ENCODE data around the gene C16orf92. TPM values are rescaled to one million over a fixed set of nuclear protein-coding genes. Genes with fewer than 3 reads are reported as not detected.

C16orf92 gene
- total and polyA plus RNA-seq, 2 of the 13 experiments (the other 11 are each of a cell fraction or from before 2014, with no cell fraction given) = not detected

DNA sequence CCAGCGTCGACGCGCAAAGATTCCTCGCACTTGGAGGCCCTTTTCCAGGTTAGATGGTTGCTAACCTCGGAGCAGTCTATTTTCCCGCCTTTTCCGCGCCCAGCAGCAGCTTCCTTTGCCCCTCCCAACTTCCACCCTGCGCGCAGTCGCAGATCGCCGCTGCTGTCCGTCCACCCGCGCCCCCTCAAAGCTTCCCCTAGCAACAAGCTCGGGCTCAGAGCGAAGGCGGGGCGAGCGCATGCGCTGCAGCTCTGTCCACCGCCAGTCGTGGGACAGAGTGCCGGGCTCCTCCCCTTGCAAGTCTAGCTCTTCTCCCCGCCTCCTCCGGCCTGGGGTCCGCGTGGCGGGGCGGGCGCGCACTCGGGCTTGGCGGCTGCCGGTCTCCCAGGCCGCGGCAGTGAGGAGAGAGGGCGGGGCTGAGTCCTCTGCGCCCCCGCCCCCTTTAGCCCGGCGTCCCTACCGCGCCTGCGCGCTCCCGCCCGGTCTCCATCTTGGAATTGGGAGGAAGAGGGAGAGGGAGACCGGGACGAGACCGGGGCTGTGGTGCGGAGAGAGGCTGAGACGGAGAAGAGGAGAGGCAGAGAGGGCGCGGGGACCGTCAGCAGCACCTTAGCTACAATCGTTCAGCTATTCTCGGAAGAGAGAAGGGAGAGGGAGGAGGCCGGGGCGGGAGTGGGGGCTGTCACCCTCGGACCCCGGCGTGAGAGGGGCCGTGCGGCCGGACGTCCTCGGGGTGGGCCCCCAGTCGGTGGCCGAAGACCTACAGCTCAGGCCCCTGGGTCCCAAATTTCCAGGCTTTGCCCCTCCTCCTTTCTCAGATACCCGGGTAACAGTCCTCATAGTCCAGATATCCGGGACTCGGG, 49.4 kb upstream of the C16orf92 start, which contains the start of gene TAOK2 (continued):
- 0 out of 2 replicates have a peak, but pooled peaks have one; percentile 60 for TF ChIP-seq MIER2 (CRISPR knock-in tag; IDR thresholded peaks at IDR 0.05)
- TF ChIP-seq ZNF672 (CRISPR knock-in tag; IDR thresholded peaks at IDR 0.05) = no peak
- TF ChIP-seq ZNF781 (CRISPR knock-in tag; IDR thresholded peaks at IDR 0.05; ENCODE audit: borderline replicate concordance, not compliant biosample characterization) = peak; percentile 84
- peak; percentile 95 for TF ChIP-seq YY1 (IDR thresholded peaks at IDR 0.05; ENCODE audit: insufficient read depth, insufficient replicate concordance, low read depth, low read length)
- peak; percentile 34 for TF ChIP-seq SRSF1 (optimal IDR thresholded peaks at IDR 0.05; ENCODE audit: low read depth, low read length)
- TF ChIP-seq, protein P1, sequence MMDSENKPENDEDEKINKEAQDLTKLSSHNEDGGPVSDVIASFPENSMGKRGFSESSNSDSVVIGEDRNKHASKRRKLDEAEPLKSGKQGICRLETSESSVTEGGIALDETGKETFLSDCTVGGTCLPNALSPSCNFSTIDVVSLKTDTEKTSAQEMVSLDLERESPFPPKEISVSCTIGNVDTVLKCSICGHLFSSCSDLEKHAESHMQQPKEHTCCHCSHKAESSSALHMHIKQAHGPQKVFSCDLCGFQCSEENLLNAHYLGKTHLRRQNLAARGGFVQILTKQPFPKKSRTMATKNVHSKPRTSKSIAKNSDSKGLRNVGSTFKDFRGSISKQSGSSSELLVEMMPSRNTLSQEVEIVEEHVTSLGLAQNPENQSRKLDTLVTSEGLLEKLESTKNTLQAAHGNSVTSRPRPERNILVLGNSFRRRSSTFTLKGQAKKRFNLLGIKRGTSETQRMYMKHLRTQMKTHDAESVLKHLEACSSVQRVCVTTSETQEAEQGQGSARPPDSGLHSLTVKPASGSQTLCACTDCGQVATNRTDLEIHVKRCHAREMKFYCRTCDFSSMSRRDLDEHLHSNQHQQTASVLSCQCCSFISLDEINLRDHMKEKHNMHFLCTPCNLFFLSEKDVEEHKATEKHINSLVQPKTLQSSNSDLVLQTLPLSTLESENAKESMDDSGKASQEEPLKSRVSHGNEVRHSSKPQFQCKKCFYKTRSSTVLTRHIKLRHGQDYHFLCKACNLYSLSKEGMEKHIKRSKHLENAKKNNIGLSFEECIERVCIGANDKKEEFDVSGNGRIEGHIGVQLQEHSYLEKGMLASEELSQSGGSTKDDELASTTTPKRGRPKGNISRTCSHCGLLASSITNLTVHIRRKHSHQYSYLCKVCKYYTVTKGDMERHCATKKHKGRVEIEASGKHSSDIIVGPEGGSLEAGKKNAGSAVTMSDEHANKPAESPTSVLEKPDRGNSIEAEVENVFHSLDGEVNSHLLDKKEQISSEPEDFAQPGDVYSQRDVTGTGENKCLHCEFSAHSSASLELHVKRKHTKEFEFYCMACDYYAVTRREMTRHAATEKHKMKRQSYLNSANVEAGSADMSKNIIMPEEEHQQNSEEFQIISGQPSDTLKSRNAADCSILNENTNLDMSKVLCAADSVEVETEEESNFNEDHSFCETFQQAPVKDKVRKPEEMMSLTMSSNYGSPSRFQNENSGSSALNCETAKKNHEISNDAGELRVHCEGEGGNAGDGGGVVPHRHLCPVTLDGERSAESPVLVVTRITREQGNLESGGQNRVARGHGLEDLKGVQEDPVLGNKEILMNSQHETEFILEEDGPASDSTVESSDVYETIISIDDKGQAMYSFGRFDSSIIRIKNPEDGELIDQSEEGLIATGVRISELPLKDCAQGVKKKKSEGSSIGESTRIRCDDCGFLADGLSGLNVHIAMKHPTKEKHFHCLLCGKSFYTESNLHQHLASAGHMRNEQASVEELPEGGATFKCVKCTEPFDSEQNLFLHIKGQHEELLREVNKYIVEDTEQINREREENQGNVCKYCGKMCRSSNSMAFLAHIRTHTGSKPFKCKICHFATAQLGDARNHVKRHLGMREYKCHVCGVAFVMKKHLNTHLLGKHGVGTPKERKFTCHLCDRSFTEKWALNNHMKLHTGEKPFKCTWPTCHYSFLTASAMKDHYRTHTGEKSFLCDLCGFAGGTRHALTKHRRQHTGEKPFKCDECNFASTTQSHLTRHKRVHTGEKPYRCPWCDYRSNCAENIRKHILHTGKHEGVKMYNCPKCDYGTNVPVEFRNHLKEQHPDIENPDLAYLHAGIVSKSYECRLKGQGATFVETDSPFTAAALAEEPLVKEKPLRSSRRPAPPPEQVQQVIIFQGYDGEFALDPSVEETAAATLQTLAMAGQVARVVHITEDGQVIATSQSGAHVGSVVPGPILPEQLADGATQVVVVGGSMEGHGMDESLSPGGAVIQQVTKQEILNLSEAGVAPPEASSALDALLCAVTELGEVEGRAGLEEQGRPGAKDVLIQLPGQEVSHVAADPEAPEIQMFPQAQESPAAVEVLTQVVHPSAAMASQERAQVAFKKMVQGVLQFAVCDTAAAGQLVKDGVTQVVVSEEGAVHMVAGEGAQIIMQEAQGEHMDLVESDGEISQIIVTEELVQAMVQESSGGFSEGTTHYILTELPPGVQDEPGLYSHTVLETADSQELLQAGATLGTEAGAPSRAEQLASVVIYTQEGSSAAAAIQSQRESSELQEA (CRISPR knock-in tag; IDR thresholded peaks at IDR 0.05; ENCODE audit: not compliant biosample characterization) = peak; percentile 92
- TF ChIP-seq, protein P2, sequence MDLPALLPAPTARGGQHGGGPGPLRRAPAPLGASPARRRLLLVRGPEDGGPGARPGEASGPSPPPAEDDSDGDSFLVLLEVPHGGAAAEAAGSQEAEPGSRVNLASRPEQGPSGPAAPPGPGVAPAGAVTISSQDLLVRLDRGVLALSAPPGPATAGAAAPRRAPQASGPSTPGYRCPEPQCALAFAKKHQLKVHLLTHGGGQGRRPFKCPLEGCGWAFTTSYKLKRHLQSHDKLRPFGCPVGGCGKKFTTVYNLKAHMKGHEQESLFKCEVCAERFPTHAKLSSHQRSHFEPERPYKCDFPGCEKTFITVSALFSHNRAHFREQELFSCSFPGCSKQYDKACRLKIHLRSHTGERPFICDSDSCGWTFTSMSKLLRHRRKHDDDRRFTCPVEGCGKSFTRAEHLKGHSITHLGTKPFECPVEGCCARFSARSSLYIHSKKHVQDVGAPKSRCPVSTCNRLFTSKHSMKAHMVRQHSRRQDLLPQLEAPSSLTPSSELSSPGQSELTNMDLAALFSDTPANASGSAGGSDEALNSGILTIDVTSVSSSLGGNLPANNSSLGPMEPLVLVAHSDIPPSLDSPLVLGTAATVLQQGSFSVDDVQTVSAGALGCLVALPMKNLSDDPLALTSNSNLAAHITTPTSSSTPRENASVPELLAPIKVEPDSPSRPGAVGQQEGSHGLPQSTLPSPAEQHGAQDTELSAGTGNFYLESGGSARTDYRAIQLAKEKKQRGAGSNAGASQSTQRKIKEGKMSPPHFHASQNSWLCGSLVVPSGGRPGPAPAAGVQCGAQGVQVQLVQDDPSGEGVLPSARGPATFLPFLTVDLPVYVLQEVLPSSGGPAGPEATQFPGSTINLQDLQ (CRISPR knock-in tag; IDR thresholded peaks at IDR 0.05) = 0 out of 2 replicates have a peak, but pooled peaks have one; percentile 45
- TF ChIP-seq MED1 (CRISPR knock-in tag; IDR thresholded peaks at IDR 0.05) = peak; percentile 80
- peak; percentile 50; the same call in 1 of the 2 replicates for TF ChIP-seq DPF2 (CRISPR knock-in tag; IDR thresholded peaks at IDR 0.05; ENCODE audit: borderline replicate concordance, low read depth)
- TF ChIP-seq ARHGAP35 (CRISPR knock-in tag; IDR thresholded peaks at IDR 0.05; ENCODE audit: borderline replicate concordance) = peak; percentile 45
- TF ChIP-seq NR3C1 (CRISPR knock-in tag; IDR thresholded peaks at IDR 0.05) = no peak
- TF ChIP-seq ZNF441 (CRISPR knock-in tag; IDR thresholded peaks at IDR 0.05; ENCODE audit: borderline replicate concordance) = peak; percentile 90
- TF ChIP-seq ZNF7 (CRISPR knock-in tag; IDR thresholded peaks at IDR 0.05) = no peak
- TF ChIP-seq, protein P3, sequence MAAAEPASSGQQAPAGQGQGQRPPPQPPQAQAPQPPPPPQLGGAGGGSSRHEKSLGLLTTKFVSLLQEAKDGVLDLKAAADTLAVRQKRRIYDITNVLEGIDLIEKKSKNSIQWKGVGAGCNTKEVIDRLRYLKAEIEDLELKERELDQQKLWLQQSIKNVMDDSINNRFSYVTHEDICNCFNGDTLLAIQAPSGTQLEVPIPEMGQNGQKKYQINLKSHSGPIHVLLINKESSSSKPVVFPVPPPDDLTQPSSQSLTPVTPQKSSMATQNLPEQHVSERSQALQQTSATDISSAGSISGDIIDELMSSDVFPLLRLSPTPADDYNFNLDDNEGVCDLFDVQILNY (CRISPR knock-in tag; conservative IDR thresholded peaks at IDR 0.05) = peak; percentile 54; the same call in 1 of the 2 replicates
- peak; percentile 85 for TF ChIP-seq ZNF253 (CRISPR knock-in tag; IDR thresholded peaks at IDR 0.05; ENCODE audit: borderline replicate concordance)
- TF ChIP-seq ZNF746 (CRISPR knock-in tag; IDR thresholded peaks at IDR 0.05) = no peak
